ENCODE data around the gene OBP2B.
"Not testable (repeated sequence)": the region's sequence is repeated elsewhere in the genome, so short reads cannot be mapped to it uniquely, and the experiment has no call there.

DNA sequence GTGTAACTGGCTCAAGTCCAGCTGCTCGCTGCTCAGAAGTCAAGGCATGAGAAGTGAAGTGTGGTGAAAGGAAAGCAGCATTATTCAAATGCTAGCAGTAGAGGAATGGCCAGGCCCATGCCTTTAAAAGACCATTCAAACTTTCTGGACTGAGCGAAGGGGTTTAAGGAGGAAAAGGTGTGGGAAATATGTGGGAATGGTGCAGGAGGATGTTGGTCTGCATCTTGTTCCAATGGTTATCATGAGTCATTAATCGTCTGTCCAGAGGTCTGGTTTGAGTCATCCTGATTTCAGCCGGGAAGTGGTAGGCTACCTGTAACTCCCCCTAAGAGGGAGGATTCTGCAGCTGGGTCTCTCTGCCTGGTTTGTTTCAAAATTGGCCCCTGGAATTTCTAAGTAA is 5.2 kb upstream of the OBP2B start:
- TF ChIP-seq, protein P1, sequence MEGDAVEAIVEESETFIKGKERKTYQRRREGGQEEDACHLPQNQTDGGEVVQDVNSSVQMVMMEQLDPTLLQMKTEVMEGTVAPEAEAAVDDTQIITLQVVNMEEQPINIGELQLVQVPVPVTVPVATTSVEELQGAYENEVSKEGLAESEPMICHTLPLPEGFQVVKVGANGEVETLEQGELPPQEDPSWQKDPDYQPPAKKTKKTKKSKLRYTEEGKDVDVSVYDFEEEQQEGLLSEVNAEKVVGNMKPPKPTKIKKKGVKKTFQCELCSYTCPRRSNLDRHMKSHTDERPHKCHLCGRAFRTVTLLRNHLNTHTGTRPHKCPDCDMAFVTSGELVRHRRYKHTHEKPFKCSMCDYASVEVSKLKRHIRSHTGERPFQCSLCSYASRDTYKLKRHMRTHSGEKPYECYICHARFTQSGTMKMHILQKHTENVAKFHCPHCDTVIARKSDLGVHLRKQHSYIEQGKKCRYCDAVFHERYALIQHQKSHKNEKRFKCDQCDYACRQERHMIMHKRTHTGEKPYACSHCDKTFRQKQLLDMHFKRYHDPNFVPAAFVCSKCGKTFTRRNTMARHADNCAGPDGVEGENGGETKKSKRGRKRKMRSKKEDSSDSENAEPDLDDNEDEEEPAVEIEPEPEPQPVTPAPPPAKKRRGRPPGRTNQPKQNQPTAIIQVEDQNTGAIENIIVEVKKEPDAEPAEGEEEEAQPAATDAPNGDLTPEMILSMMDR (conservative IDR thresholded peaks at IDR 0.05; ENCODE audit: low read length): not testable (repeated sequence)
- TF ChIP-seq EZH2phosphoT487 (IDR thresholded peaks at IDR 0.05; ENCODE audit: borderline replicate concordance, low read depth, low read length): not testable (repeated sequence)
